GM15510 (cell line): ENCODE results near the gene CDC25A.

Experiments used
- POLR2A ChIP-seq: IDR thresholded peaks from 3 replicates; pipeline ENCODE4 v1.6.1; 2011; ENCODE audit warnings: borderline replicate concordance; ENCODE audit not compliant: insufficient read length; ENCODE audit errors: extremely low read depth

The CDC25A gene

DNA sequence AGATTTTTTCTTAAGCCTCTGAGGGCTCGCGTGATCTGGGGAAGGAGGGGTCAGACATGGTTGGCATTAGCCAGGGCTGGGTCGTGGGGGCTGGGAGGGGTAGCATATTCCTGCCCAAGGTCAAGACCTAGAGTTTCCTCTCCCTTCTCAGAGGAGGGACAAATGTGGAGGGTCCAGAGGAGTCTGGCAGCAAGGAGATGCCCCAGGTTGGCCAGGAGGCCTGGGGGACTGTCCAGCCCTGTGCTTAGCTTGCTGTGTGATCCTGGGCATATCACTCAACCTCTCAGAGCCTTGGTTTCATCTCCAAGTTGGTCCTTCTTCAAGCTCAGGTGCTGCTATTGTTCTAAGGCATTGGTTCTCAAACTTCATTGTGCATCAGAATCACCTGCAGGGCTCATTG, 26.0 kb upstream of the CDC25A start:
- no peak for TF ChIP-seq POLR2A

- TF ChIP-seq POLR2A, result no peak
Measured at GRCh38 chr3:48209445-48209844, 21.2 kb upstream of the CDC25A start.

DNA sequence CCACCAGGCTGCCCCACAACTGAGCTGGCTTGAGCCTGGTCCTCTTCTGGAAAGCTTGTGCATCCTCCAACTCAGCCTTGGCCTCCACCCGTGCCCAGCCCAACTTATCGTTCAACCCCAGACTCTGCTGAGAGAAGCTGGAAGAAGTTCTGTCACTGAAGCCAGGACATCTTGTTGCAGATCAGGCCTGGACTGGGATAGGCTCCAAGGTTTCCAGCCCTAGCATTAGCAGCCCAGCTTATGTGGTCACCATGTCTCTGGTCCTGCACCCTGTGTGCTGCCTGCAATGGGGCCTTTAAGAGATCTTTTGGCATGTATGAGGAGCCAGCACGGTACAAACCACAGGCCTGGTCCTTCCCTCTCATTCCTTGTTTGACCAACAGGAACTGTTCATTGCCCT, 19.9 kb upstream of the CDC25A start:
- no peak for TF ChIP-seq POLR2A

- TF ChIP-seq POLR2A, result no peak
Measured at GRCh38 chr3:48202632-48203031, 14.4 kb upstream of the CDC25A start.

DNA sequence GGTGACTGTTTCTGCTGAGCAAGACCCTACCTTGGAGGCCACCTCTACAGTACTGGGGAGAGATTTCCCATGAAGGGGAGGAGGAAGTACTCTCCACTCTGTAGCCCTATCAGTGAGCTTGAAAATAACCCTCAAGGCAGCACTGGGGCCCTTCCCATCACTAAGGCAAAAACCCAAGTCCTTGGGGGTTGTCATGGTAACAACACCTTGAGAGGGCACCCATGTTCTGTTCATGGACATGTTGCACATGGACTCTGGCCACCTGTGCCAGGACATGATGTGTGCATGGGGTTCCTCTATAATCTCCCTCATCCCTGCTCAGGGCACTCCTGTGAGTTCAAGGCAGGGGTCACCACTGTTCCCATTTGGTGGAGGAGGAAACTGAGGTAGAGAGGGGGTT, 10.9 kb upstream of the CDC25A start:
- no peak for TF ChIP-seq POLR2A

- TF ChIP-seq POLR2A, result no peak
Measured at GRCh38 chr3:48196611-48197010, 8.4 kb upstream of the CDC25A start.

DNA sequence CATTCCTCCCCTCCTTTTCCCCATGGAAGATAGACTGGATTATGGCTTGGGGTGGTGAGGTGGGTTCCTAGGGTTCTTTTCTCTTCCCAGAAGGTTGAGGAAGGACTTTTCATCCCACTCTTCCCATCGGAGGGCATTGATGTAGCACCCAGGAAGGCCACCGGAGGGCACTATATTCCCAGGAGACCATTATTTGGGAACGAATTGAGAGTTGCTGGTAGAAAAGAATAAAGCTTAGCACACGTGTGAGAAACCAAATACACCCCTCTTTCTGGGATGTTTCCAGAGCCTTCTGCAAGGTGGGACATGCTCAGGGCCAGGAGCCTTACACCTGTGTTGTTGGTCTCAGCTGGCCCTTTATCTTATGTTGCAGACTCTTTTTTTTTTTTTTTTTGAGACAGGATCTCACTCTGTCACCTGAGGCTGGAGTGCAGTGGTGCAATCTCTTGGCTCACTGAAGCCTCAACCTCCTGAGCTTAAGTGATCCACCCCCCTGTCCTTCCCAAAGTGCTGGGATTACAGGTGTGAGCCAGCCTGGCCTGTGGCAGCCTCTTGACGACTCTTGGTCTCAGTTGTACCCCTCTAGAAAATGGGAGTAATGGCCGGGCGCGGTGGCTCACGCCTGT, 6.3 kb upstream of the CDC25A start:
- TF ChIP-seq POLR2A, result no peak

GRCh38 chr3:48190911-48191310, 2.7 kb upstream of the CDC25A start:
- TF ChIP-seq POLR2A, result no peak

DNA sequence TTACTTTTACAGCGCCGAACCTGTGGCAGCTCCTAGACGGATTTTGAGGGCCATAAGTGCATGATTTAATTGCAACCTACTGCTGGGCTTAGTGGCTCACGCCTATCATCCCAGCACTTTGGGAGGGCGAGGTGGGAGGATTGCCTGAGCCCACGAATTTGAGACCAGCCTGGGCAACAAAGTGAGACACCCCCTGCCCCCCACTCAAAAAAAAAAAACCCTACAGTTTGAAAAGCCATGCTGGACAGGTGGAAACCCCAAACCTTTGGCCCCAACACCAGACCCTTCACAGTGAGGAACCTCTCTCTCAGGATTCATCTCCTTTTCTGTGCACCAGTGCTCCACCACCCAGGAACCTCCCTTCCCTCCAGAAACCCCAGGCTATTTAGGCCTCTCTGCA, 1.1 kb upstream of the CDC25A start:
- no peak for TF ChIP-seq POLR2A

- no peak for TF ChIP-seq POLR2A
Measured at GRCh38 chr3:48187579-48188265, 495 bp downstream of the CDC25A start.

DNA sequence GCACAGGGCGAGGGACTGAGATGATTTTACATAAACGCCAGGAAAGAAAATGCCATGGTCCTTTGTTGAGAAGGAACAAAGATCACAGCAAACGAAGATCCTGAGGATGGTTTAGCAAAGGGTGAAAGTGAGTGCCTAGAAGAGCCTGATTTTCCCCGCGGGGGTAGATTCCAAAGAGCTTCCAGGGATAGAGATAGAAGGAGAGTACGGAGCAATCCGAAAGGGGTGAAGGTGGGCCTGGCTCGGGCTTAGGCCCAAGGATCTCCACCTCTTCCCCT, 977 bp downstream of the CDC25A start:
- no peak for TF ChIP-seq POLR2A

GRCh38 chr3:48186631-48187300, 1.5 kb downstream of the CDC25A start:
- TF ChIP-seq POLR2A, result no peak

GRCh38 chr3:48185129-48185528, 3.1 kb downstream of the CDC25A start:
- TF ChIP-seq POLR2A, result no peak

DNA sequence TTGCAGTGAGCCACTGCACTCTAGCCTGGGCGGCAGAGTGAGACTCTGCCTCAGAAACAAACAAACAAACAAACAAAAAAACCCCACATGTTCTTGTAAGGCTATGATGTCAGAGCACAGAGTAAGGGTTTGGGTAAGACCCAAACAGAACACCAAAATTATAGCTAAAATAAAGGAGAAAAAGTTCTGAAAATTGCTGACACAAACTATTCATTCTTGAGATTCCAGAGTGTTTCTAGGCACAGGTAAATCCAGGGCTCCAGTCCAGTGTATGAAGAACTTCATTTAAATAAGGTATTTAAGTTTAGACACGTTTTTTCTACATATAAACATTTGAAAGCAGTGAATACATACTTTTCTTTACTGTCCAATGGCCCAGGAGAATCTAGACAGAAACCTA, 3.9 kb downstream of the CDC25A start:
- TF ChIP-seq POLR2A, result no peak

- TF ChIP-seq POLR2A, result no peak
Measured at GRCh38 chr3:48180531-48181253, 7.5 kb downstream of the CDC25A start.

DNA sequence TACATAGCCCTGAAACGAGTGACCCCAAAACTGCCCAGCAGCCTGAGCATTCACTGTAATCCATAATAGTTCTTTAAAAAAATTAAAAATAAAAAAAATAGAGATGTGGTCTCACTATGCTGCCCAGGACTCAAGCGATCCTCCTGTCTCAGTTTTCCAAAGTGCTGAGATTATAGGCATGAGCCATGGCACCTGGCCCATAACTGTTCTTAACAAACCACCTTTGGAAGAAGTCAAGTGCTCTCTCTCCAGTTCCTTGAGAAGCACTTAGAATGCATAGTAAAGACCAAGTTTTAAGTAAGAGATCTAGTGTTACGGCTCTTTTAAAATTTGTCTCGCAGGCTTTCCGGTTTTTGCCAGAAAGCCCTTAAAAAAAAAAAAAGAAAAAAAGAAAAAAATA, 8.2 kb downstream of the CDC25A start:
- no peak for TF ChIP-seq POLR2A

- no peak for TF ChIP-seq POLR2A
Measured at GRCh38 chr3:48178072-48178471, 10.1 kb downstream of the CDC25A start.

- no peak for TF ChIP-seq POLR2A
Measured at GRCh38 chr3:48157950-48158376, 30.3 kb downstream of the CDC25A start.
